ENCODE results near the gene ATP8A2.
"Not testable (repeated sequence)": the region's sequence is repeated elsewhere in the genome, so short reads cannot be mapped to it uniquely, and the experiment has no call there.

Gene ATP8A2

GRCh38 chr13:26038931-26039475, 667.2 kb downstream of the ATP8A2 start:
- DNase-seq (ENCODE audit: low spot score), result no peak

GRCh38 chr13:26041444-26041843, 669.7 kb downstream of the ATP8A2 start:
- no peak for DNase-seq (ENCODE audit: low spot score)

- DNase-seq (ENCODE audit: low spot score), result no peak
Measured at GRCh38 chr13:26042785-26043184, 671.0 kb downstream of the ATP8A2 start.

- DNase-seq (ENCODE audit: low spot score), result no peak
Measured at GRCh38 chr13:26045142-26045541, 673.4 kb downstream of the ATP8A2 start.

GRCh38 chr13:26046639-26047038, 674.9 kb downstream of the ATP8A2 start:
- DNase-seq (ENCODE audit: low spot score), result no peak

GRCh38 chr13:26047040-26047439, 675.3 kb downstream of the ATP8A2 start:
- no peak for DNase-seq (ENCODE audit: low spot score)

GRCh38 chr13:26048741-26049140, 677.0 kb downstream of the ATP8A2 start:
- DNase-seq (ENCODE audit: low spot score), result peak; percentile 28

GRCh38 chr13:26050568-26051230, 678.9 kb downstream of the ATP8A2 start:
- DNase-seq (ENCODE audit: low spot score), result no peak

- DNase-seq (ENCODE audit: low spot score), result no peak
Measured at GRCh38 chr13:26051231-26051656, 679.5 kb downstream of the ATP8A2 start.

GRCh38 chr13:26051657-26052311, 680.0 kb downstream of the ATP8A2 start, which contains the start of gene SHISA2:
TSS of gene SHISA2 (minus strand) at chr13:26052016. CDS start at chr13:26050975, 1,041 bp downstream.
- DNase-seq (ENCODE audit: low spot score), result no peak

- no peak for DNase-seq (ENCODE audit: low spot score)
Measured at GRCh38 chr13:26052337-26052736, 680.6 kb downstream of the ATP8A2 start.

GRCh38 chr13:26053418-26053980, 681.7 kb downstream of the ATP8A2 start:
- DNase-seq (ENCODE audit: low spot score), result no peak

- no peak for DNase-seq (ENCODE audit: low spot score)
Measured at GRCh38 chr13:26054896-26055295, 683.1 kb downstream of the ATP8A2 start.

GRCh38 chr13:26058704-26059103, 686.9 kb downstream of the ATP8A2 start:
- DNase-seq (ENCODE audit: low spot score), result no peak

GRCh38 chr13:26060357-26060756, 688.6 kb downstream of the ATP8A2 start:
- DNase-seq (ENCODE audit: low spot score), result no peak

- no peak for DNase-seq (ENCODE audit: low spot score)
Measured at GRCh38 chr13:26061256-26061655, 689.5 kb downstream of the ATP8A2 start.

GRCh38 chr13:26061947-26062346, 690.2 kb downstream of the ATP8A2 start:
- DNase-seq (ENCODE audit: low spot score), result no peak

GRCh38 chr13:26062853-26063444, 691.2 kb downstream of the ATP8A2 start:
- peak; percentile 95 for DNase-seq (ENCODE audit: low spot score)

- not testable (repeated sequence) for DNase-seq (ENCODE audit: low spot score)
Measured at GRCh38 chr13:26066492-26066891, 694.7 kb downstream of the ATP8A2 start.

GRCh38 chr13:26067601-26068000, 695.8 kb downstream of the ATP8A2 start:
- DNase-seq (ENCODE audit: low spot score), result no peak

- DNase-seq (ENCODE audit: low spot score), result not testable (repeated sequence)
Measured at GRCh38 chr13:26068372-26068771, 696.6 kb downstream of the ATP8A2 start.

GRCh38 chr13:26069642-26070041, 697.9 kb downstream of the ATP8A2 start:
- not testable (repeated sequence) for DNase-seq (ENCODE audit: low spot score)

GRCh38 chr13:26071691-26072090, 699.9 kb downstream of the ATP8A2 start:
- DNase-seq (ENCODE audit: low spot score), result no peak

Measured in pons (tissue), 1 donor.